H9 (cell line): Measurements from ENCODE around the gene BOLA3. TPM values are rescaled to one million over a fixed set of nuclear protein-coding genes. Genes with fewer than 3 reads are reported as not detected.

Experiments used
- DNase-seq: peaks from one replicate; pipeline ENCODE4 v3.0.0-alpha.2; 2017
- H2AFZ ChIP-seq: one replicate; pipeline ENCODE4 v1.6.1; 2013; ENCODE audit warnings: mild to moderate bottlenecking, low read length, control low read depth, moderate library complexity
- H2AK5ac ChIP-seq: 2 replicates; pipeline ENCODE4 v1.6.1; 2013; ENCODE audit warnings: low read length, control low read depth, mixed read lengths; ENCODE audit not compliant: insufficient read length
- H2BK120ac ChIP-seq: one replicate; pipeline ENCODE4 v1.6.1; 2013; ENCODE audit warnings: low read depth, mild to moderate bottlenecking, low read length, control low read depth, inconsistent platforms; ENCODE audit not compliant: poor library complexity, severe bottlenecking
- H2BK12ac ChIP-seq: 2 replicates; pipeline ENCODE4 v1.6.1; 2013; ENCODE audit warnings: low read length, control low read depth, mixed read lengths, low read depth; ENCODE audit not compliant: insufficient read length
- H2BK15ac ChIP-seq: 2 replicates; pipeline ENCODE4 v1.6.1; 2013; ENCODE audit warnings: low read depth, low read length, control low read depth
- H2BK20ac ChIP-seq: one replicate; pipeline ENCODE4 v1.6.1; 2013; ENCODE audit warnings: low read depth, mild to moderate bottlenecking, low read length, control low read depth, inconsistent platforms; ENCODE audit not compliant: poor library complexity, severe bottlenecking
- H2BK5ac ChIP-seq: 2 replicates; pipeline ENCODE4 v1.6.1; 2013; ENCODE audit warnings: low read length, control low read depth, mixed read lengths; ENCODE audit not compliant: insufficient read length
- H3K14ac ChIP-seq: 2 replicates; pipeline ENCODE4 v1.6.1; 2013; ENCODE audit warnings: low read length, control low read depth; ENCODE audit not compliant: insufficient read depth
- H3K18ac ChIP-seq: 2 replicates; pipeline ENCODE4 v1.6.1; 2013; ENCODE audit warnings: low read depth, mild to moderate bottlenecking, mixed read lengths, low read length, control low read depth; ENCODE audit not compliant: insufficient read length
- H3K23ac ChIP-seq: 2 replicates; pipeline ENCODE4 v1.6.1; 2013; ENCODE audit warnings: low read length, control low read depth, mixed read lengths, low read depth; ENCODE audit not compliant: insufficient read length
- H3K23me2 ChIP-seq: 2 replicates; pipeline ENCODE4 v1.6.1; 2013; ENCODE audit warnings: low read depth, mild to moderate bottlenecking, mixed read lengths, low read length, control low read depth; ENCODE audit not compliant: insufficient read length, poor library complexity, severe bottlenecking
- H3K27ac ChIP-seq: 2 replicates; pipeline ENCODE4 v1.5.1; 2013; ENCODE audit warnings: low read length, control low read depth, mixed read lengths, low read depth; ENCODE audit not compliant: insufficient read length
- H3K27me3 ChIP-seq: 2 replicates; pipeline ENCODE4 v1.6.1; 2013; ENCODE audit warnings: low read length, control low read depth, inconsistent platforms; ENCODE audit not compliant: insufficient read depth
- H3K4ac ChIP-seq: 2 replicates; pipeline ENCODE4 v1.6.1; 2013; ENCODE audit warnings: low read depth, mild to moderate bottlenecking, control low read depth, inconsistent platforms, low read length, moderate library complexity
- H3K4me1 ChIP-seq: 2 replicates; pipeline ENCODE4 v1.6.1; 2013; ENCODE audit warnings: low read length, control low read depth, inconsistent platforms; ENCODE audit not compliant: insufficient read depth
- H3K4me2 ChIP-seq: 2 replicates; pipeline ENCODE4 v1.6.1; 2013; ENCODE audit warnings: low read length, control low read depth, mixed read lengths; ENCODE audit not compliant: insufficient read length, insufficient read depth
- H3K56ac ChIP-seq: 2 replicates; pipeline ENCODE4 v1.6.1; 2013; ENCODE audit warnings: low read depth, mild to moderate bottlenecking, mixed read lengths, low read length, control low read depth; ENCODE audit not compliant: insufficient read length
- H3K79me1 ChIP-seq: 2 replicates; pipeline ENCODE4 v1.6.1; 2013; ENCODE audit warnings: low read depth, mild to moderate bottlenecking, moderate library complexity, low read length, control low read depth, inconsistent platforms; ENCODE audit not compliant: insufficient read depth, poor library complexity, severe bottlenecking
- H3K79me2 ChIP-seq: 2 replicates; pipeline ENCODE4 v1.6.1; 2013; ENCODE audit warnings: low read length, control low read depth, inconsistent platforms; ENCODE audit not compliant: insufficient read depth
- H3K9ac ChIP-seq: 2 replicates; pipeline ENCODE4 v1.6.1; 2013; ENCODE audit warnings: low read length, control low read depth, mixed read lengths; ENCODE audit not compliant: insufficient read length; ENCODE audit errors: extremely low read depth
- H3K9me3 ChIP-seq: one replicate; pipeline ENCODE4 v1.6.1; 2013; ENCODE audit warnings: low read depth, low read length, inconsistent platforms; ENCODE audit not compliant: control insufficient read depth
- H3T11ph ChIP-seq: one replicate; pipeline ENCODE4 v1.6.1; 2013; ENCODE audit warnings: mild to moderate bottlenecking, low read length, control low read depth, inconsistent platforms
- H4K20me1 ChIP-seq: one replicate; pipeline ENCODE4 v1.6.1; 2013; ENCODE audit not compliant: control insufficient read depth, insufficient read length, insufficient read depth
- H4K5ac ChIP-seq: 2 replicates; pipeline ENCODE4 v1.6.1; 2013; ENCODE audit warnings: low read depth, mild to moderate bottlenecking, mixed read lengths, low read length, control low read depth; ENCODE audit not compliant: insufficient read length
- H4K8ac ChIP-seq: replicated peaks from 2 replicates; pipeline ENCODE4 v1.6.1; 2013; ENCODE audit warnings: low read length, control low read depth, mixed read lengths, low read depth; ENCODE audit not compliant: insufficient read length
- H4K91ac ChIP-seq: 2 replicates; pipeline ENCODE4 v1.6.1; 2013; ENCODE audit warnings: low read depth, mild to moderate bottlenecking, moderate library complexity, mixed read lengths, low read length, control low read depth; ENCODE audit not compliant: insufficient read length
- H3K27ac Mint-ChIP-seq, 3 experiments: 2 replicates in 2 of 3; 3 replicates in 1 of 3; pipeline ENCODE4 v1.8.0; 2020 to 2021; ENCODE audit warnings: mixed read lengths in 3 of 3, mild to moderate bottlenecking in 1 of 3, moderate library complexity in 1 of 3
- H3K27me3 Mint-ChIP-seq: 2 replicates; pipeline ENCODE4 v1.8.0; 2021; ENCODE audit warnings: low read depth, mild to moderate bottlenecking, moderate library complexity, mixed read lengths
- H3K36me3 Mint-ChIP-seq, 3 experiments: 2 replicates in 2 of 3; 3 replicates in 1 of 3; pipeline ENCODE4 v1.8.0; 2020 to 2021; ENCODE audit warnings: low read depth in 3 of 3, mixed read lengths in 3 of 3; ENCODE audit not compliant: insufficient read depth in 1 of 3
- H3K4me1 Mint-ChIP-seq, 2 experiments: 2 replicates each; pipeline ENCODE4 v1.8.0; 2020; ENCODE audit warnings: mixed read lengths in 2 of 2
- H3K4me3 Mint-ChIP-seq, 2 experiments: 2 replicates in 1 of 2; 3 replicates in 1 of 2; pipeline ENCODE4 v1.8.0; 2020 to 2021; ENCODE audit warnings: mild to moderate bottlenecking in 2 of 2, mixed read lengths in 2 of 2, moderate library complexity in 1 of 2
- H3K9me3 Mint-ChIP-seq, 2 experiments: 2 replicates in 1 of 2; 3 replicates in 1 of 2; pipeline ENCODE4 v1.8.0; 2020; ENCODE audit warnings: mild to moderate bottlenecking in 2 of 2, mixed read lengths in 2 of 2, moderate library complexity in 1 of 2
- WGBS: extraction: QIAGEN DNeasy Blood & Tissue Kit; methylation state at CpG from one replicate; pipeline ENCODE4 v1.1.7; 2013; ENCODE audit warnings: missing lambda C conversion rate, low lambda C conversion rate, mixed read lengths; ENCODE audit not compliant: insufficient read length; ENCODE audit errors: extremely low coverage; 5-methylcytosine and 5-hydroxymethylcytosine counted together
- total RNA-seq: library from RNA; stranded (reverse); gene quantifications from 2 replicates; pipeline ENCODE4 v1.2.1, GENCODE V29; 2021
- TF ChIP-seq, protein P1 (sequence below): fragments of 200-600 bp; sonication (generic); conservative IDR thresholded peaks from 3 replicates; pipeline ENCODE4 v1.8.0; 2021; ENCODE audit warnings: antibody characterized with exemption, mild to moderate bottlenecking

The BOLA3 gene
- total RNA-seq, 1 experiment from 2014 or later, result 45.0 TPM

DNA sequence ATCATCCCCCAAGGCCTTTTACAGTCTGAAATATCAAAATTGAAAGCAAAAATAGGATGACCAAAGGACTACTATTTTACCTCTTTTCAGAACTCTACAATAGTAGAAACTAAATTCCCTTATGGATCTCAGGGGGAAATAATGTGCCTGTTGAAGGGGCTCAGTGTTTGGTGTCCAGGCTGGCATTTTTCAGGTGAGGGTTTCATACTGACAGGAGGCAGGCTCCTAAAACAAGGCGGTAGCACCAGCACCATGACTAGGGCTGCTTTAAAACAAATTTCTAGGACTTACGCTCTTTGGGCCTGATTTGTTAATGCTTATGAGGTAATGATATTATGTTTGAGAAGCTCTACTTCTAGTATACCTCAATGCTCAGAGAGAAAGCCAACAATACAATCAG, 5.2 kb upstream of the BOLA3 start:
- Mint-ChIP-seq H3K27me3 (no peaks in the 10 kb centered on the region), H3K27ac (peak overlapping the region in 1 of 3 experiments; percentile 63; a peak in 1 of 7 replicates), H3K36me3 (peaks cover 8 to 47% (median 45%) of the 10 kb centered on the region in 3 experiments; a peak in 6 of 7 replicates), H3K4me1 (peaks cover 0 to 7% of the 10 kb centered on the region in 2 experiments; a peak in 2 of 4 replicates), H3K4me3 (no peak overlapping the region), H3K9me3 (no peaks in the 10 kb centered on the region)
- H4K91ac ChIP-seq, result no peak overlapping the region
- H2BK120ac ChIP-seq, result no peak overlapping the region
- H3K9me3 ChIP-seq, result no peaks in the 10 kb centered on the region
- no peak for DNase-seq
- H3K79me2 ChIP-seq, result no peaks in the 10 kb centered on the region
- H2BK20ac ChIP-seq, result no peak overlapping the region
- H2AFZ ChIP-seq, result no peak overlapping the region
- no peak overlapping the region for H3K14ac ChIP-seq
- no peaks in the 10 kb centered on the region for H4K20me1 ChIP-seq
- H3T11ph ChIP-seq, result no peak overlapping the region
- no peaks in the 10 kb centered on the region for H3K4me1 ChIP-seq
- no CpG with 5 or more reads among the region's 2 CpGs for WGBS
- H3K18ac ChIP-seq, result no peak overlapping the region
- H3K23me2 ChIP-seq, result peaks cover 7% of the 10 kb centered on the region
- no peaks in the 10 kb centered on the region for H3K79me1 ChIP-seq
- H4K5ac ChIP-seq, result no peak overlapping the region
- no peak overlapping the region for H4K8ac ChIP-seq
- no peak overlapping the region for H3K4ac ChIP-seq
- H3K27me3 ChIP-seq, result no peaks in the 10 kb centered on the region
- no peak overlapping the region for H2BK15ac ChIP-seq
- H2BK12ac ChIP-seq, result no peak overlapping the region
- no peak overlapping the region for H2BK5ac ChIP-seq
- no peak overlapping the region for H3K23ac ChIP-seq
- TF ChIP-seq, protein P1, sequence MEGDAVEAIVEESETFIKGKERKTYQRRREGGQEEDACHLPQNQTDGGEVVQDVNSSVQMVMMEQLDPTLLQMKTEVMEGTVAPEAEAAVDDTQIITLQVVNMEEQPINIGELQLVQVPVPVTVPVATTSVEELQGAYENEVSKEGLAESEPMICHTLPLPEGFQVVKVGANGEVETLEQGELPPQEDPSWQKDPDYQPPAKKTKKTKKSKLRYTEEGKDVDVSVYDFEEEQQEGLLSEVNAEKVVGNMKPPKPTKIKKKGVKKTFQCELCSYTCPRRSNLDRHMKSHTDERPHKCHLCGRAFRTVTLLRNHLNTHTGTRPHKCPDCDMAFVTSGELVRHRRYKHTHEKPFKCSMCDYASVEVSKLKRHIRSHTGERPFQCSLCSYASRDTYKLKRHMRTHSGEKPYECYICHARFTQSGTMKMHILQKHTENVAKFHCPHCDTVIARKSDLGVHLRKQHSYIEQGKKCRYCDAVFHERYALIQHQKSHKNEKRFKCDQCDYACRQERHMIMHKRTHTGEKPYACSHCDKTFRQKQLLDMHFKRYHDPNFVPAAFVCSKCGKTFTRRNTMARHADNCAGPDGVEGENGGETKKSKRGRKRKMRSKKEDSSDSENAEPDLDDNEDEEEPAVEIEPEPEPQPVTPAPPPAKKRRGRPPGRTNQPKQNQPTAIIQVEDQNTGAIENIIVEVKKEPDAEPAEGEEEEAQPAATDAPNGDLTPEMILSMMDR, result no peak
- no peak overlapping the region for H3K4me2 ChIP-seq
- no peak overlapping the region for H3K56ac ChIP-seq
- no peak overlapping the region for H3K27ac ChIP-seq
- no peak overlapping the region for H3K9ac ChIP-seq
- no peak overlapping the region for H2AK5ac ChIP-seq
